Spleen (tissue), 7 donors: ENCODE measurements around the gene CNIH2.

Source experiments
- POLR2A ChIP-seq, 3 donors: fragments of 450-650 bp; IDR thresholded peaks; one replicate each; pipeline ENCODE4 v1.5.1; 2017; ENCODE audit warnings: antibody characterized with exemption in 3 of 3, mild to moderate bottlenecking in 1 of 3
- TF ChIP-seq, protein P1 (sequence below), 11 experiments: fragments of 200-600 bp in 7 of 11; fragments of 450-650 bp in 4 of 11; sonication (generic) in 4 of 11; IDR thresholded peaks in 8 of 11; conservative IDR thresholded peaks in 3 of 11; 1 replicate in 7 of 11; 2 replicates in 4 of 11; pipeline versions ENCODE4 v1.4.0 to v1.8.0; 2016 to 2021; ENCODE audit warnings: antibody characterized with exemption in 11 of 11, inconsistent platforms in 4 of 11, mild to moderate bottlenecking in 1 of 11
- donor health status: DM: no; HTN: no; CAD: no; lungs with moderate emphysema.
- donor health status: DM: no; HTN: no; CAD: no.
- donor health status: DM: no; HTN: no; CAD: no.

DNA sequence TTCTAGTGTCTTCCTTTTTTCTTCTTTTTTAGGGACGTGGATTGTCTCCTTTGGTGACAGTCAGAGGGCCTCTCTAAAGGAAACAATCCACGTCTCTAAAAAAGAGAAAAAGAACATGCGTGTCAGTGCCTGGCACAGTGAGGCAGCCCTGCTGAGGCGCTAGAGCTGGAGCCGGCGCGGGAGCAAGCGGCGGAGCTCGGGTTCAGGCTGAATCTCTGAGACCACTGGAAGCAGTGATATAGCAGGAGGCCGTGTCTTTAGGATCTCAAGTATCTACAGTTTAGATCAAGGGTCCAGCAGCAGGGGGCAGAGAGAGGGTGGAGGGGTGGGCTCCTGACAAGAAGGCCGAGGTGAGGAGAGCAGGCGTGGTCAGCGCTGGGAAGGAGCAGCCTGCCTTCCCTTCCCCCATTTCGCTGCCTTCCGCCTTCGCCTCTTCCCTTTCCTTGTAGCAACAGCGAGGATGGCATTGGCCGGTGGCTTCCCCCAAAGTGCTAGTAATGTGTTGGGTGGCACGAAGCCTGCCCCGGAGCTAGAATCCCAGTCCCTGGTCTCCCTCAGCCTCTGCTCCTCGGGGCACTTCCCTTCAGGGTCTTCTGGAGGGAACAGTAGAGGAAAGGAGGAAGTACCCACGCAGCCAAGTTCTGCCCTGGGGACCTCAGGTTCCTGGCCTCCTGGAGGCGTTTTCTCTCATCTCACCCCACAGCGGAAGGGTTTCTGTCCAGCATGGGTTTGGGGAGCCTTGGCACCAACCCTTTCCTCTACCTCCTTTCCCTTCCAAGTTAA, 37.8 kb upstream of the CNIH2 start:
- TF ChIP-seq, protein P1, sequence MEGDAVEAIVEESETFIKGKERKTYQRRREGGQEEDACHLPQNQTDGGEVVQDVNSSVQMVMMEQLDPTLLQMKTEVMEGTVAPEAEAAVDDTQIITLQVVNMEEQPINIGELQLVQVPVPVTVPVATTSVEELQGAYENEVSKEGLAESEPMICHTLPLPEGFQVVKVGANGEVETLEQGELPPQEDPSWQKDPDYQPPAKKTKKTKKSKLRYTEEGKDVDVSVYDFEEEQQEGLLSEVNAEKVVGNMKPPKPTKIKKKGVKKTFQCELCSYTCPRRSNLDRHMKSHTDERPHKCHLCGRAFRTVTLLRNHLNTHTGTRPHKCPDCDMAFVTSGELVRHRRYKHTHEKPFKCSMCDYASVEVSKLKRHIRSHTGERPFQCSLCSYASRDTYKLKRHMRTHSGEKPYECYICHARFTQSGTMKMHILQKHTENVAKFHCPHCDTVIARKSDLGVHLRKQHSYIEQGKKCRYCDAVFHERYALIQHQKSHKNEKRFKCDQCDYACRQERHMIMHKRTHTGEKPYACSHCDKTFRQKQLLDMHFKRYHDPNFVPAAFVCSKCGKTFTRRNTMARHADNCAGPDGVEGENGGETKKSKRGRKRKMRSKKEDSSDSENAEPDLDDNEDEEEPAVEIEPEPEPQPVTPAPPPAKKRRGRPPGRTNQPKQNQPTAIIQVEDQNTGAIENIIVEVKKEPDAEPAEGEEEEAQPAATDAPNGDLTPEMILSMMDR (IDR thresholded peaks at IDR 0.05 in 8 of 11, conservative IDR thresholded peaks at IDR 0.05 in 3 of 11): no peak
- TF ChIP-seq POLR2A (IDR thresholded peaks at IDR 0.05): no peak
